Measurements from ENCODE around the gene PTF1A.

DNA sequence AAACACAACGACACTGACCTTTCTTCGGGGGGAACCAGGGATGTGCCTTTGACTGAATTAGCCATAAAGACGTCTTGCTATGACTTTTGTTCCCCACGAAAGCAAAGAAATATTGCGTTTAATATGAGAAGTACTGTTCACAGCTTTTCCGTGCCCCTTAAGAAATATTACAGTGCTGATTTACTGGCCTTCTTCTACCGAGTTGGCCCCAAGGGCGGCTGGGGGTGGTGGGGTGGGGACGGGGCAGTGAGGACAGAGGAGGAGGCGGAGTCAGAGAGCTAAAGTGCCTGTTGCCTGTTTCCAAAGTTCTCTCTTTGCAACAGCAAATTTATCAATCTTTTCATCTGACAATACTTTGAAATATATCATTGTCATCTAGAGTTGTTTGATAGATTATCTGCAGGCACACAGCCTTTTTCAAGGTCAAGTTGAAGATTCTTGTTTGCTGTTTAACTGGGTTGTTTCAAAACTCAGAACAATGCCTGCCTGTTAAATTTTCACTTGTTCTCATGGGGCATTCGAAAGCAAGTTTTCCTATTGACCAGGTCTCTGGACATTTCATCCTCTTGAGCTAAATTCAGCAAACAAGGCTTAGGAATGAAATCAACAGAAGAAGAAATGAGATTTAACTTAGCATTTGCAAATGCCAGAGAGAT, 9.0 kb downstream of the PTF1A start:
- TF ChIP-seq, protein P1, sequence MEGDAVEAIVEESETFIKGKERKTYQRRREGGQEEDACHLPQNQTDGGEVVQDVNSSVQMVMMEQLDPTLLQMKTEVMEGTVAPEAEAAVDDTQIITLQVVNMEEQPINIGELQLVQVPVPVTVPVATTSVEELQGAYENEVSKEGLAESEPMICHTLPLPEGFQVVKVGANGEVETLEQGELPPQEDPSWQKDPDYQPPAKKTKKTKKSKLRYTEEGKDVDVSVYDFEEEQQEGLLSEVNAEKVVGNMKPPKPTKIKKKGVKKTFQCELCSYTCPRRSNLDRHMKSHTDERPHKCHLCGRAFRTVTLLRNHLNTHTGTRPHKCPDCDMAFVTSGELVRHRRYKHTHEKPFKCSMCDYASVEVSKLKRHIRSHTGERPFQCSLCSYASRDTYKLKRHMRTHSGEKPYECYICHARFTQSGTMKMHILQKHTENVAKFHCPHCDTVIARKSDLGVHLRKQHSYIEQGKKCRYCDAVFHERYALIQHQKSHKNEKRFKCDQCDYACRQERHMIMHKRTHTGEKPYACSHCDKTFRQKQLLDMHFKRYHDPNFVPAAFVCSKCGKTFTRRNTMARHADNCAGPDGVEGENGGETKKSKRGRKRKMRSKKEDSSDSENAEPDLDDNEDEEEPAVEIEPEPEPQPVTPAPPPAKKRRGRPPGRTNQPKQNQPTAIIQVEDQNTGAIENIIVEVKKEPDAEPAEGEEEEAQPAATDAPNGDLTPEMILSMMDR (IDR thresholded peaks at IDR 0.05) = no peak
- no peak for TF ChIP-seq POLR2A (IDR thresholded peaks at IDR 0.05)

Data from lower leg skin (tissue), 3 donors.